Activated T-cell treated with anti-CD3 and anti-CD28 coated beads, Interleukin-2, amount 50 U/mL, for 24 hours (primary cell): ENCODE data around the gene CREG2.

Experiments
- DNase-seq: peaks from one replicate; pipeline ENCODE4 v3.0.0-alpha.2; 2020
- H3K27ac Mint-ChIP-seq: 2 replicates; pipeline ENCODE4 v1.8.0; 2020; ENCODE audit warnings: mild to moderate bottlenecking, mixed read lengths
- H3K27me3 Mint-ChIP-seq: 2 replicates; pipeline ENCODE4 v1.8.0; 2020; ENCODE audit warnings: mixed read lengths
- H3K36me3 Mint-ChIP-seq: 2 replicates; pipeline ENCODE4 v1.8.0; 2020; ENCODE audit warnings: low read depth, mixed read lengths
- H3K4me1 Mint-ChIP-seq: 2 replicates; pipeline ENCODE4 v1.8.0; 2020; ENCODE audit warnings: low read depth, mixed read lengths
- H3K4me3 Mint-ChIP-seq: 2 replicates; pipeline ENCODE4 v1.8.0; 2020; ENCODE audit warnings: mild to moderate bottlenecking, moderate library complexity, mixed read lengths
- H3K9me3 Mint-ChIP-seq: 2 replicates; pipeline ENCODE4 v1.8.0; 2020; ENCODE audit warnings: mixed read lengths

CREG2 gene

DNA sequence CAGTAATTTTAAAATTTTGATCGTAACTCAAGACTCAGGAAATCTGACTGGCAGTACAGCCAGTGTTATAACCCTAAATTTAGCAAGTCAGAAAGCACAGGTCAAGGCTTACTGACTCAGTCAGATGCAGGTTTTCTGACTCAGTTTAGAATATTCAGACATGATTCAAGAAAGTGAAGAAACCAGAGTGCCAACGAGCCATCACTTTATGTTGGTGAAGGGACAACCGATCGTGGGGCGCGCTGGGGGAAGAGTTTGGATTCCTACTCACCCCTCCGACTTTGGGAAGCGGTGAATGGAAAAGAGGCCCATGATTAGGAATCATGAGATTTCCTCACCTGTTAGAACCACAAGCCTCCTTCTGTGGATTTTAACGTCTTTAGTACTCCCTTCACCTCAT, 79.8 kb downstream of the CREG2 start:
- DNase-seq: no peak
- Mint-ChIP-seq H3K9me3 (no peaks in the 10 kb centered on the region), H3K27ac (peak overlapping the region; percentile 99), H3K4me1 (peaks cover 83% of the 10 kb centered on the region), H3K27me3 (no peaks in the 10 kb centered on the region), H3K4me3 (peak overlapping the region; percentile 91), H3K36me3 (peaks cover 45% of the 10 kb centered on the region)

DNA sequence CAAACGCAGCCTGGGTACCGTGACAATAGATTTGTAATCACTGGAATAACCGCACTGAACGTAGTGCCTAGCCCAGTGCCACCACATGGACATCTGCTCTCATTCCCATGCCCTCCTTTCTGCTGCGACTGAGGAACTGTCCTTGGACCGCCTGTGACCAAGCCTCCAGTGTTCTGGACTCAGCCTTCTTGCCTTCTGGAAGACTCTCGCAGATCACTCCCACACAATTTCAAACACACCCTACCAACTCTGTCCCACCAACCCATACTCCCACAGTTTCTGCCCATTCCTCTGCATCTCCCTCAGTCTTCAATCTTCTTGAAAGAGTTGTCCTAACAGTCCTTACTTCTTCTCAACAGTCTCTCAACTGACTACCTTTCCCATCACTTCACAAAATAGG, 80.9 kb downstream of the CREG2 start:
- Mint-ChIP-seq H3K9me3 (no peaks in the 10 kb centered on the region), H3K4me3 (peak overlapping the region; percentile 91), H3K27ac (peak overlapping the region; percentile 99), H3K4me1 (peaks cover 85% of the 10 kb centered on the region), H3K27me3 (no peaks in the 10 kb centered on the region), H3K36me3 (peaks cover 56% of the 10 kb centered on the region)
- DNase-seq: peak; percentile 61

DNA sequence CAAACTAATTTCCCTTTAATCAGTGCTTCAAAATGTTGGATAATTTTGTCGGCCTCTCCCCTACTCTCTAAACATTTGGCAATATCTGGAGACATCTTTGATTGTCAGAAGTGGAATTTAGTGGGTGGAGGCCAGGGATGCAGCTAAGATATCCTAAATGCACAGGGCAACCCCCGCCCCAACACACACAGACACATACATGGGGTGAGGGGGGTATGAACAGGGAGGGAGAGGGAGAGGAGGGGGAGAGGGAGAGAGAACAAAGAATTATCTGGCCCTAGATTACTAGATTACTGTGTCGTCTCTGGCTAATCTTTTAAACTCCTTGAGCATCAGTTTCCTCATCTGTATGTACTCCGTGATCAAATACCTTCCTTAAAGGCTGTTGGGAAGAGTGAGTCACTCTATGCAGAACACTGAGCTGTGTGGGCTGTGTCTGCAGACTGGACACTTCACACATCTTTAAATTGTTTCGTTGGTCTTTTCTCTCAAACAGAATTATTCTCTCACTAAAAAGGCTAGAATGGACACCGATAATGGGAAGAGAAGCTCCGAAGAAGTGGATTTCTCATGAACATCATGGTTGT, 81.7 kb downstream of the CREG2 start:
- Mint-ChIP-seq H3K36me3 (peaks cover 62% of the 10 kb centered on the region), H3K27ac (peak overlapping the region; percentile 99), H3K27me3 (no peaks in the 10 kb centered on the region), H3K4me3 (peak overlapping the region; percentile 91), H3K4me1 (peaks cover 84% of the 10 kb centered on the region), H3K9me3 (no peaks in the 10 kb centered on the region)
- DNase-seq: no peak

DNA sequence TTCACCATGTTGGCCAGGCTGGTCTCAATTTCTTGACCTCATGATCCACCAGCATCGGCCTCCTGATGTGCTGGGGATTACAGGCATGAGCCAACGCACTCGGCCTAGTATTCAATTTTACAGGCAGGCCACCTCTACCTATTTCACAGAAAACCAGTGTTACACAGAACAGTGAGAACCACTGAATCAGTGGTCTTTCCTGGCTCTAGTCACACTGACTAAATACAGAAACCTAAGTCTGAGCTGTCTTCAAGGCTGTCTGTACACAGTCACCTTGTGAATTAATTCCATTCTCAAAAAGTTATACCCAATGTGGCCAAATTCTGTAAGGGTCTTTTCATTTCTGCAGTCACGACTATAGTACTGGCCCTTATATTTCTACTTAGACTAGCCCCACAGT, 82.3 kb downstream of the CREG2 start:
- peaks cover 63% of the 10 kb centered on the region for H3K36me3 Mint-ChIP-seq
- peak overlapping the region; percentile 91 for H3K4me3 Mint-ChIP-seq
- no peaks in the 10 kb centered on the region for H3K9me3 Mint-ChIP-seq
- H3K4me1 Mint-ChIP-seq: peaks cover 83% of the 10 kb centered on the region
- H3K27ac Mint-ChIP-seq: peak overlapping the region; percentile 99
- no peak for DNase-seq
- H3K27me3 Mint-ChIP-seq: no peaks in the 10 kb centered on the region

DNA sequence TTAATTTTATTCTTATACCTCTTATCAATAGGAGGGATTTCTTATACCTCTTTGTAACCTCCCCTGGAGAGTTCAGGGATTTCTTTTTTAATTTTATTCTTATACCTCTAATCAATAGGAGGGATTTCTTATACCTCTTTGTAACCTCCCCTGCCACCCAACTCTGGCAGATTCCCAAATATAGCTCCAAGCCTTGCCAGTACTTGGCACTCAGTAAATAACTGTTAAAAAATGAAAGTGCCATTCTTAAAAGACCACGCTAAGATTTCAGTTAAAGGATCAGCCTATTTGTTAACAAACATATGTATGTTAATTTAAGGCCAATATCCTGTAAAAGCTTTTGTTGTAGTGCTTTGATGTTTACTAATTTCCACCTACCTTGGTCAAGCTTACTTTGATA, 83.6 kb downstream of the CREG2 start:
- H3K9me3 Mint-ChIP-seq: no peaks in the 10 kb centered on the region
- peaks cover 84% of the 10 kb centered on the region for H3K4me1 Mint-ChIP-seq
- H3K27ac Mint-ChIP-seq: no peak overlapping the region
- no peaks in the 10 kb centered on the region for H3K27me3 Mint-ChIP-seq
- DNase-seq: no peak
- peak overlapping the region; percentile 91 for H3K4me3 Mint-ChIP-seq
- H3K36me3 Mint-ChIP-seq: peaks cover 76% of the 10 kb centered on the region

DNA sequence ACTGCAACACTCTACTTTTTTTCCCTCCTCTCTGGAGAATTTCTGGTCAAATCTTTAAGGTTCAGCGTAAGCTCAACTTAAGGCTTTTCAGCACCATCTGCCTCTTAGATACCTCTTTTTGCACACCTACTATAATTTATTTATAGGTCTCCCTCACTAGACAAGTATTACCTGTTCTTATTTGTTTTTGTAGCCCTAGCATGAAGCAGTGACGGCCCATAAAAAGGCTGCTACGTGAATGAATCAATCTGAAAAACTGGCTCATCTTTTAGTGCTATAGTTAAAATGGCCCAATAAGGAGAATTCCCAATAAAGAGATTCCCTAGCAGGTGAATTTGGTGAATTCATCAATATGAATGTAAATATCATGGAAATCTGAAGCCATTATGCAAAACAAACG, 85.3 kb downstream of the CREG2 start:
- Mint-ChIP-seq H3K9me3 (no peaks in the 10 kb centered on the region), H3K27ac (peak overlapping the region; percentile 72), H3K4me1 (peaks cover 91% of the 10 kb centered on the region), H3K36me3 (peaks cover 76% of the 10 kb centered on the region), H3K4me3 (no peak overlapping the region), H3K27me3 (no peaks in the 10 kb centered on the region)
- DNase-seq: no peak

DNA sequence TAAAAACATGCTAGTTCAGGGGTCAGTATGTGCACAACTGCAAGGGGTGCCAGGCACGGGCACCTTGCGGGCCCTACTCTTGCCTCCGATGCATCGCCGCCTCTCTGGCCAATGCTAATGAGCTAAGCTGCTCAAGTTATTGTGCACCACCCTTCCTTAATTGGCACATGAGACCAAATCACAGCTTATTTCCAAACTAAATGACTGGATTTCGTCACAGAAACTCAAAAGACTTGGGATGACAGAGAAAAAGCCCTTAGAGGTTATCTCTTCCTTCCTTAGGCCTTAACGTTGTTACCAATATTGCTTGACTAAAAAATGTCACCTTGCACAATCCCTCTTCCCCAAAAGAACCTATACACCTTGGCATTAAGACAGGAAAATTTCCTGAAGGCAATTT, 86.5 kb downstream of the CREG2 start:
- no peak overlapping the region for H3K4me3 Mint-ChIP-seq
- H3K27ac Mint-ChIP-seq: no peak overlapping the region
- peaks cover 72% of the 10 kb centered on the region for H3K36me3 Mint-ChIP-seq

DNA sequence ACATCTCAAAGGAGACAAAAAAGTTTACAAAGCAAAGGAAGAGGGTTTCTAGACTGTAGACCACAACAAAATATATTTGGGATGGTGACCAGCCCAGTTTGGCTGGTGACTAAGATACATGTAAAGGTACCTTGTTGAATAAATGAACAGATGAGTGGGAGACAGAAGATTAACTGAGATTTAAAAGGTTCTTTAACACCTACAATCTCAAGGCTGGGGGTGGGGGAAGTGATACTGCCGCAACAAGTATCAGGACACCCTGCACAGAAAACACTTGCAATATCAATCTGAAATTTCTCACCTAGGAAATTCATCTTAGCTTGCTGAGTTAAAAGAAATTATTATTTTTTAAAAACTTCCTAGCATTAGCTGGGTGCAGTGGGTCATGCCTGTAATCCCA, 87.1 kb downstream of the CREG2 start:
- H3K4me1 Mint-ChIP-seq: peaks cover 84% of the 10 kb centered on the region
- no peak for DNase-seq
- peaks cover 65% of the 10 kb centered on the region for H3K36me3 Mint-ChIP-seq
- H3K9me3 Mint-ChIP-seq: no peaks in the 10 kb centered on the region
- peak overlapping the region; percentile 3 for H3K4me3 Mint-ChIP-seq
- H3K27ac Mint-ChIP-seq: peak overlapping the region; percentile 9
- no peaks in the 10 kb centered on the region for H3K27me3 Mint-ChIP-seq

More for the DNA sequence above, 86.5 kb downstream of the CREG2 start:
- DNase-seq: no peak
- Mint-ChIP-seq H3K4me1 (peaks cover 88% of the 10 kb centered on the region), H3K27me3 (no peaks in the 10 kb centered on the region), H3K9me3 (no peaks in the 10 kb centered on the region)

DNA sequence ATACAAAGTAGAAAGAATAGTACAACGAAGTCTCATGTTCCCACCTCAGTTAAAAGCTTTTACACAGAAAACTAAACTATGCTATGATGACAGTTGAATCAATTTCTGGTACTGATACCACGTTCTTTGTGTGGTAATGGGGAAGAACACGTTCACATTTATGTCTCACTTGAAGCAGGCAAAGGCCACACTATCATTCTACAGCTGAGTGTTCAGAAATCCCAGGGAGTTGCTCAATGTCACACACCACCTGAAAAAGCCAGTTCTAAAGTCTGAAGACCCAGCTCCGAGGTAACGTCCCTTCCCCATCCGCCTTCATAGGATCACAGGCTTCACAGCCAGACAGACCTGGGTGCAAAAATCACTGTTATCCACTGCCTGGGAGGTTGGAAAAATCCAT, 87.7 kb downstream of the CREG2 start:
- no peaks in the 10 kb centered on the region for H3K27me3 Mint-ChIP-seq
- peaks cover 68% of the 10 kb centered on the region for H3K36me3 Mint-ChIP-seq
- peak overlapping the region; percentile 3 for H3K4me3 Mint-ChIP-seq
- H3K27ac Mint-ChIP-seq: peak overlapping the region; percentile 9
- peaks cover 81% of the 10 kb centered on the region for H3K4me1 Mint-ChIP-seq
- DNase-seq: no peak
- H3K9me3 Mint-ChIP-seq: no peaks in the 10 kb centered on the region

DNA sequence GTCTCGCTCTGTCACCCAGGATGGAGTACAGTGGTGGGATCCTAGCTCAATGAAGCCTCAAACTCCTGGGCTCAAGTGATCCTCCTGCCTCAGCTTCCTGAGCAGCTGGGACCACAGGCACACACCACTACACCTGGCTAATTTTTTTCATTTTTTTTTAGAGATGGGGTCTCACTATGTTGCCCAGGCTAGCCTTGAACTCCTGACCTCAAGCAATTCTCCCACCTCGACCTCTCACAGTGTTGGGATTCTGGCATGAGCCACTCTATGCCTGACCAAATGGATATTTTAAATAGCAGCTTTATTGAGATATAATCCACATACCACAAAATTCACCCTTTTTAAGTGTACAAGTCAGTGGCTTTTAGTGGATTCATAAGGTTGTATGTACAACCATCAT, 89.9 kb downstream of the CREG2 start:
- H3K4me3 Mint-ChIP-seq: no peak overlapping the region
- peak overlapping the region; percentile 30 for H3K27ac Mint-ChIP-seq
- no peaks in the 10 kb centered on the region for H3K9me3 Mint-ChIP-seq
- H3K36me3 Mint-ChIP-seq: peaks cover 70% of the 10 kb centered on the region
- no peaks in the 10 kb centered on the region for H3K27me3 Mint-ChIP-seq
- peaks cover 73% of the 10 kb centered on the region for H3K4me1 Mint-ChIP-seq
- no peak for DNase-seq

DNA sequence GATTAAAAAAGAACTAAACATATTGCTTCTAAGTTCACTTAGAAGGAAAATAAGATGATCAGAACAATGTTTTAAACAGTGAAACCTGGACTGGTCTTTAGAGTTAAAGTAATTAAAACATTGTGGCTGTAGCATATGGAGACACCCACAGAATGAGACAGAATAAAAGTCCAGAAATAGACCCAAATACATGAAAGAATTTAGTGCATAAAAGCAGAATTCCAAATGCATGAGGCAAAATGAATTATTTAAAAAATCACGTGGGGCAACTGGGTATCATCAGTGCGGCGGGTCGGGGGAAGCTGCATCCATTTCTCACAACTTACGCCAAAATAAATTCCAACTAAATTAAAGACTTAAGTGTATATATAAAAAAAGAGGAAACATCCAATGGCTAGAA, 90.9 kb downstream of the CREG2 start:
- Mint-ChIP-seq H3K9me3 (no peaks in the 10 kb centered on the region), H3K27ac (no peak overlapping the region), H3K36me3 (peaks cover 71% of the 10 kb centered on the region), H3K4me3 (no peak overlapping the region), H3K27me3 (no peaks in the 10 kb centered on the region), H3K4me1 (peaks cover 68% of the 10 kb centered on the region)
- DNase-seq: no peak

DNA sequence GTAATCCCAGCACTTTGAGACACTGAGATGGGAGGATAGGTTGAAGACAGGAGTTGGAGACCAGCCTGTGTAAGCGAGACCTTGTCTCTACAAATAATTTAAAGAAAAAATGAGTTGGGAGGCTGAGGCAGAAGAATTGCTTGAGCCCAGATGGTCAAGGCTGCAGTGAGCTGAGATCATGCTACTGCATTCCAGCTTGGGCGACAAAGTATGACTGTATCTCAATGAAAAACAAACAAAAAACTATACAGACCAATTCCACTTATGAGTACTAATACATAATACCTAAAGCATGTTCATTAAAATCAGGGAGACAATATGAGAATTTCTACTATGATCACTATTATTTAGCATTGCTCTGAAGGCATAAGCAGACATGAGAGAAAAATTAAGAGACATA, 91.4 kb downstream of the CREG2 start:
- no peaks in the 10 kb centered on the region for H3K27me3 Mint-ChIP-seq
- H3K27ac Mint-ChIP-seq: no peak overlapping the region
- H3K4me3 Mint-ChIP-seq: no peak overlapping the region
- H3K36me3 Mint-ChIP-seq: peaks cover 69% of the 10 kb centered on the region
- peaks cover 65% of the 10 kb centered on the region for H3K4me1 Mint-ChIP-seq
- no peak for DNase-seq
- H3K9me3 Mint-ChIP-seq: no peaks in the 10 kb centered on the region
